GM12878 (cell line): ENCODE data around the gene CACNA1A. TPM values are rescaled to one million over a fixed set of nuclear protein-coding genes. Genes with fewer than 3 reads are reported as not detected.

Experiments used
- ATAC-seq: fragments of 200-7000 bp; cut with Tn5 transposase; 3 replicates; pipeline ENCODE4 v1.9.1; 2020; ENCODE audit warnings: mild to moderate bottlenecking, moderate library complexity
- BruUV-seq: library from RNA; stranded (reverse); fragments of 400-500 nt; replicated peaks from 2 replicates; lab custom pipeline; 2021; lab: Mats Ljungman, UMichigan
- CTCF ChIA-PET: fragments of 300-600 bp; sonication (Branson Sonifier 250); formaldehyde crosslinking; extraction: SDS; loops from one replicate; lab custom pipeline; 2021; ENCODE audit warnings: inconsistent platforms; lab: Yijun Ruan, JAX
- POLR2A ChIA-PET: fragments of 350-600 bp; formaldehyde crosslinking; extraction: SDS; loops from one replicate; lab custom pipeline; 2021; ENCODE audit warnings: inconsistent platforms; lab: Charles Lee
- RAD21 ChIA-PET: fragments of 300-600 bp; sonication (Branson Sonifier 250); formaldehyde crosslinking; loops from one replicate; lab custom pipeline; 2023; ENCODE audit warnings: antibody characterized with exemption; ENCODE audit not compliant: unreplicated experiment; lab: Charles Lee
- SMC1A ChIA-PET: fragments of 300-600 bp; sonication (Branson Sonifier 250); formaldehyde crosslinking; loops from one replicate; lab custom pipeline; 2023; ENCODE audit not compliant: unreplicated experiment, uncharacterized antibody; lab: Charles Lee
- DNase-seq: peaks from one replicate; pipeline ENCODE4 v3.0.0-alpha.2; 2011; ENCODE audit warnings: low read depth, low spot score
- FAIRE-seq: peaks from 3 replicates; lab custom pipeline; 2011; peaks lifted over from hg19 to GRCh38; lab: Jason Lieb, UNC
- H2AFZ ChIP-seq: 2 replicates; pipeline ENCODE4 v1.6.0; 2011; ENCODE audit warnings: low read depth, low read length, control low read depth; ENCODE audit not compliant: control insufficient read depth
- H3K27ac ChIP-seq: 2 replicates; pipeline ENCODE4 v1.5.1; 2011; ENCODE audit warnings: control low read depth; ENCODE audit not compliant: control insufficient read depth, insufficient read depth
- H3K27me3 ChIP-seq, 2 experiments: replicated peaks in 1 of 2; 2 replicates each; pipeline versions ENCODE4 v1.6.0 to v1.6.1; 2011; ENCODE audit warnings: low read length in 1 of 2; ENCODE audit not compliant: control insufficient read depth in 2 of 2, insufficient read depth in 2 of 2
- H3K36me3 ChIP-seq, 2 experiments: 2 replicates each; pipeline ENCODE4 v1.5.1; 2011; ENCODE audit warnings: low read length in 1 of 2; ENCODE audit not compliant: control insufficient read depth in 2 of 2, insufficient read depth in 2 of 2
- H3K4me1 ChIP-seq: 2 replicates; pipeline ENCODE4 v1.6.1; 2011; ENCODE audit warnings: mild to moderate bottlenecking, low read length, moderate library complexity, mixed read lengths; ENCODE audit not compliant: control insufficient read depth, insufficient read depth
- H3K4me2 ChIP-seq: 2 replicates; pipeline ENCODE4 v1.6.0; 2011; ENCODE audit warnings: control low read depth; ENCODE audit not compliant: control insufficient read depth, insufficient read depth
- H3K4me3 ChIP-seq: fragments of 200-600 bp; sonication (generic); 2 replicates; pipeline ENCODE4 v1.5.1; 2016
- H3K79me2 ChIP-seq: 2 replicates; pipeline ENCODE4 v1.6.0; 2011; ENCODE audit warnings: low read length; ENCODE audit not compliant: control insufficient read depth, insufficient read depth
- H3K9ac ChIP-seq: 2 replicates; pipeline ENCODE4 v1.8.0; 2011; ENCODE audit warnings: low read length, control low read depth, mixed read lengths; ENCODE audit not compliant: control insufficient read depth, insufficient read depth
- H3K9me3 ChIP-seq: replicated peaks from 3 replicates; pipeline ENCODE4 v1.5.1; 2011; ENCODE audit warnings: mild to moderate bottlenecking, low read length; ENCODE audit not compliant: control insufficient read depth, insufficient read depth
- H4K20me1 ChIP-seq: 2 replicates; pipeline ENCODE4 v1.6.0; 2011; ENCODE audit not compliant: control insufficient read depth, insufficient read depth
- ATF7 ChIP-seq: fragments of 450-650 bp; IDR thresholded peaks from 2 replicates; pipeline ENCODE4 v1.6.1; 2016; ENCODE audit warnings: low read depth, mild to moderate bottlenecking
- CEBPZ ChIP-seq: fragments of 150-350 bp; IDR thresholded peaks from 2 replicates; pipeline ENCODE4 v1.6.1; 2016; ENCODE audit warnings: low read depth, low read length
- FOXK2 ChIP-seq: fragments of 450-650 bp; IDR thresholded peaks from 2 replicates; pipeline ENCODE4 v1.6.1; 2017; ENCODE audit warnings: mild to moderate bottlenecking, moderate library complexity
- GABPA ChIP-seq: IDR thresholded peaks from 2 replicates; pipeline ENCODE4 v1.6.1; 2014; ENCODE audit warnings: antibody characterized with exemption, low read depth, mild to moderate bottlenecking, inconsistent platforms
- HDAC2 ChIP-seq: fragments of 200-600 bp; sonication (generic); IDR thresholded peaks from 2 replicates; pipeline ENCODE4 v1.6.1; 2017
- IKZF2 ChIP-seq, 2 experiments: fragments of 450-650 bp; IDR thresholded peaks; 2 replicates each; pipeline ENCODE4 v1.6.1; 2017; ENCODE audit warnings: mild to moderate bottlenecking in 2 of 2, moderate library complexity in 2 of 2
- JUND ChIP-seq: IDR thresholded peaks from 2 replicates; pipeline ENCODE4 v1.6.1; 2012; ENCODE audit warnings: low read depth, mild to moderate bottlenecking, low read length, improper control_type of control experiment, moderate library complexity
- NR2F1 ChIP-seq: fragments of 450-650 bp; conservative IDR thresholded peaks from 2 replicates; pipeline ENCODE4 v1.6.1; 2017; ENCODE audit warnings: mild to moderate bottlenecking
- RUNX3 ChIP-seq: IDR thresholded peaks from 2 replicates; pipeline ENCODE4 v1.6.1; 2012; ENCODE audit warnings: low read length, inconsistent platforms
- SMAD1 ChIP-seq: fragments of 450-650 bp; IDR thresholded peaks from 2 replicates; pipeline ENCODE4 v1.6.1; 2018; ENCODE audit warnings: mild to moderate bottlenecking, low read depth; ENCODE audit not compliant: partially characterized antibody
- YY1 ChIP-seq: IDR thresholded peaks from 2 replicates; pipeline ENCODE4 v1.6.1; 2011; ENCODE audit warnings: low read depth, mild to moderate bottlenecking, low read length
- ZNF217 ChIP-seq: fragments of 450-650 bp; IDR thresholded peaks from 2 replicates; pipeline ENCODE4 v1.6.1; 2017; ENCODE audit warnings: antibody characterized with exemption, mild to moderate bottlenecking
- WGBS: methylation state at CpG from one replicate; pipeline ENCODE4 v1.1.6; 2016; ENCODE audit warnings: low lambda C conversion rate; ENCODE audit not compliant: insufficient replicate concordance, insufficient coverage; ENCODE audit errors: missing lambda C conversion rate; 5-methylcytosine and 5-hydroxymethylcytosine counted together
- in situ Hi-C: fragments of 300-500 bp; cut with MboI; formaldehyde crosslinking; loops from 9 replicates; pipeline ENCODE4 v1.14.3; 2018; ENCODE audit warnings: mixed read lengths
- intact Hi-C: fragments of 100-400 bp; cut with micrococcal nuclease; formaldehyde crosslinking; loops from one replicate; pipeline ENCODE4 v1.14.2; 2022; ENCODE audit not compliant: unreplicated experiment
- polyA plus RNA-seq, 11 experiments: library from polyadenylated mRNA; depleted of rRNA in 4 of 11; unstranded in 6 of 11; stranded (reverse) in 5 of 11; fragments of >200 nt; fragmentation: Nextera tagmentation in 4 of 11; fragmentation: Illumina TruSeq in 1 of 11; extraction: Ambion mirVana in 4 of 11; extraction: Trizol in 1 of 11; gene quantifications; 1 replicate in 1 of 11; 2 replicates in 10 of 11; pipeline versions ENCODE4 v1.2.1 to v1.2.3, GENCODE V29; 2011 to 2016; ENCODE audit warnings: inconsistent platforms in 2 of 11, missing spikeins in 2 of 11, low read depth in 1 of 11
- total RNA-seq, 4 experiments: library from RNA; depleted of rRNA in 3 of 4; stranded (reverse); fragments of >200 nt in 3 of 4; fragmentation: Illumina TruSeq in 1 of 4; extraction: Trizol in 1 of 4; gene quantifications; 2 replicates each; pipeline versions ENCODE4 v1.2.1 to v1.2.3, GENCODE V29; 2013 to 2021
- TF ChIP-seq, protein P1 (sequence below), 3 experiments: IDR thresholded peaks in 2 of 3; conservative IDR thresholded peaks in 1 of 3; 2 replicates each; pipeline ENCODE4 v1.5.1; 2011; ENCODE audit warnings: low read depth in 3 of 3, low read length in 3 of 3, mild to moderate bottlenecking in 3 of 3, control low read depth in 2 of 3, moderate library complexity in 2 of 3, inconsistent platforms in 1 of 3, mixed read lengths in 1 of 3; ENCODE audit not compliant: control insufficient read depth in 2 of 3, insufficient read depth in 1 of 3; ENCODE audit errors: extremely low read depth in 1 of 3

CACNA1A gene
- total and polyA plus RNA-seq, 10 of the 15 experiments (the other 5 are each of a cell fraction or from before 2014, with no cell fraction given) = 1.1 to 4.4 (median 2.5) TPM

- TF ChIP-seq NR2F1 = no peak
- TF ChIP-seq JUND = no peak
- TF ChIP-seq FOXK2 = no peak
- peak; percentile 80 for TF ChIP-seq CEBPZ
- no peak for TF ChIP-seq ATF7
- no peak for TF ChIP-seq SMAD1
Measured at GRCh38 chr19:13277104-13277809, 229.0 kb downstream of the CACNA1A start (continued).

- RAD21 ChIA-PET = no interaction called here
- Histone ChIP-seq H2AFZ (peak overlapping the region; percentile 65), H3K9ac (no peak overlapping the region), H3K79me2 (no peaks in the 10 kb centered on the region), H3K27ac (peak overlapping the region; percentile 18; the same call in 1 of the 2 replicates), H3K4me1 (peaks cover 11% of the 10 kb centered on the region), H3K4me2 (no peak overlapping the region), H3K36me3 (no peaks in the 10 kb centered on the region), H3K4me3 (no peak overlapping the region), H4K20me1 (no peaks in the 10 kb centered on the region), H3K9me3 (peaks cover 5% of the 10 kb centered on the region; the same call in 2 of the 3 replicates), H3K27me3 (no peaks in the 10 kb centered on the region)
- WGBS = 27% methylated on average over 10 of the region's 10 CpGs
- DNase-seq (no peak), FAIRE-seq (no peak), ATAC-seq (peak; percentile 51)
- POLR2A ChIA-PET = no interaction called here
- in situ Hi-C loops (loop anchor here (5.0 to 25.0 kb wide), 4 partner anchors 152 to 787 kb away; partner anchors contain the start of genes MISP3 and PALM3), intact Hi-C loops (loop anchor here (5.0 to 10.0 kb wide), 3 partner anchors 298 to 587 kb away; no protein-coding TSS in a partner anchor)
- SMC1A ChIA-PET = interaction anchor here (0.6 kb wide), 1 partner anchor 80 kb away, joined by 3 read pairs; no protein-coding TSS in a partner anchor
- CTCF ChIA-PET = interaction anchor here (0.5 to 0.9 kb wide), 4 partner anchors 35 to 294 kb away, joined by 3 to 5 read pairs (median 4); no protein-coding TSS in a partner anchor
- BruUV-seq = no TSS peak
- TF ChIP-seq ZNF217 = no peak
- peak; percentile 40; the same call in 1 of the 2 replicates for TF ChIP-seq RUNX3
- TF ChIP-seq, protein P1, sequence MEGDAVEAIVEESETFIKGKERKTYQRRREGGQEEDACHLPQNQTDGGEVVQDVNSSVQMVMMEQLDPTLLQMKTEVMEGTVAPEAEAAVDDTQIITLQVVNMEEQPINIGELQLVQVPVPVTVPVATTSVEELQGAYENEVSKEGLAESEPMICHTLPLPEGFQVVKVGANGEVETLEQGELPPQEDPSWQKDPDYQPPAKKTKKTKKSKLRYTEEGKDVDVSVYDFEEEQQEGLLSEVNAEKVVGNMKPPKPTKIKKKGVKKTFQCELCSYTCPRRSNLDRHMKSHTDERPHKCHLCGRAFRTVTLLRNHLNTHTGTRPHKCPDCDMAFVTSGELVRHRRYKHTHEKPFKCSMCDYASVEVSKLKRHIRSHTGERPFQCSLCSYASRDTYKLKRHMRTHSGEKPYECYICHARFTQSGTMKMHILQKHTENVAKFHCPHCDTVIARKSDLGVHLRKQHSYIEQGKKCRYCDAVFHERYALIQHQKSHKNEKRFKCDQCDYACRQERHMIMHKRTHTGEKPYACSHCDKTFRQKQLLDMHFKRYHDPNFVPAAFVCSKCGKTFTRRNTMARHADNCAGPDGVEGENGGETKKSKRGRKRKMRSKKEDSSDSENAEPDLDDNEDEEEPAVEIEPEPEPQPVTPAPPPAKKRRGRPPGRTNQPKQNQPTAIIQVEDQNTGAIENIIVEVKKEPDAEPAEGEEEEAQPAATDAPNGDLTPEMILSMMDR (IDR thresholded peaks at IDR 0.05 in 2 of 3, conservative IDR thresholded peaks at IDR 0.05 in 1 of 3; ENCODE audit: control insufficient read depth in 2 of 3, extremely low read depth in 1 of 3, insufficient read depth in 1 of 3, low read depth in 3 of 3, low read length in 3 of 3) = no peak
- TF ChIP-seq YY1 = peak; percentile 94
- no peak for TF ChIP-seq HDAC2
- no peak for TF ChIP-seq IKZF2 (IDR thresholded peaks at IDR 0.05)
- TF ChIP-seq GABPA = no peak
Measured at GRCh38 chr19:13275016-13275722, 231.1 kb downstream of the CACNA1A start.
